Body of pancreas (tissue), 4 donors: ENCODE measurements around the gene FDPS.

Source experiments
- CTCF ChIP-seq, 7 experiments: fragments of 450-650 bp in 4 of 7; fragments of 200-600 bp in 3 of 7; sonication (generic) in 3 of 7; IDR thresholded peaks; one replicate each; pipeline ENCODE4 v1.5.1; 2016 to 2019; ENCODE audit warnings: antibody characterized with exemption in 7 of 7
- POLR2A ChIP-seq, 3 donors: fragments of 450-650 bp; IDR thresholded peaks; one replicate each; pipeline ENCODE4 v1.6.1; 2016; ENCODE audit warnings: antibody characterized with exemption in 3 of 3, mild to moderate bottlenecking in 2 of 3

GRCh38 chr1:155309423-155310021 lies 856 bp downstream of the FDPS start:
- TF ChIP-seq CTCF (IDR thresholded peaks at IDR 0.05): no peak
- TF ChIP-seq POLR2A (IDR thresholded peaks at IDR 0.05): no peak
